OCI-LY7 (cell line): ENCODE data around the gene KRT86. TPM values are rescaled to one million over a fixed set of nuclear protein-coding genes. Genes with fewer than 3 reads are reported as not detected.

Source experiments
- BruUV-seq: library from RNA; stranded (reverse); fragments of 400-500 nt; replicated peaks from 2 replicates; lab custom pipeline; 2021; lab: Mats Ljungman, UMichigan
- CTCF ChIA-PET: fragments of 300-600 bp; sonication (Branson Sonifier 250); formaldehyde crosslinking; loops from one replicate; lab custom pipeline; 2022; ENCODE audit warnings: antibody characterized with exemption; ENCODE audit not compliant: unreplicated experiment; lab: Charles Lee
- POLR2A ChIA-PET: fragments of 300-600 bp; sonication (Branson Sonifier 250); formaldehyde crosslinking; loops from one replicate; lab custom pipeline; 2022; ENCODE audit warnings: antibody characterized with exemption; lab: Charles Lee
- DNase-seq: peaks from one replicate; pipeline ENCODE4 v3.0.0-alpha.2; 2015; ENCODE audit warnings: low spot score
- H2AFZ ChIP-seq: fragments of 200-600 bp; sonication (generic), shearing (Covaris generic); 2 replicates; pipeline ENCODE4 v1.6.1; 2014; ENCODE audit warnings: mild to moderate bottlenecking, antibody characterized with exemption, low read length, moderate library complexity
- H3K27ac ChIP-seq: fragments of 200-600 bp; sonication (generic); 2 replicates; pipeline ENCODE4 v1.5.1; 2014; ENCODE audit warnings: mixed run types, low read depth, mild to moderate bottlenecking, moderate library complexity, low read length, inconsistent platforms; ENCODE audit not compliant: poor library complexity, severe bottlenecking
- H3K36me3 ChIP-seq: fragments of 200-600 bp; sonication (generic); 2 replicates; pipeline ENCODE4 v1.6.1; 2014; ENCODE audit warnings: mild to moderate bottlenecking, antibody characterized with exemption, low read length, moderate library complexity, mixed read lengths; ENCODE audit not compliant: insufficient read depth
- H3K4me1 ChIP-seq: fragments of 200-600 bp; sonication (generic); 2 replicates; pipeline ENCODE4 v1.5.1; 2014; ENCODE audit warnings: mild to moderate bottlenecking, low read length; ENCODE audit not compliant: insufficient read depth, poor library complexity, severe bottlenecking
- H3K4me2 ChIP-seq: fragments of 200-600 bp; sonication (generic); 2 replicates; pipeline ENCODE4 v1.6.1; 2014; ENCODE audit warnings: mild to moderate bottlenecking, low read length
- H3K4me3 ChIP-seq: fragments of 200-600 bp; sonication (generic); 2 replicates; pipeline ENCODE4 v1.5.1; 2014; ENCODE audit warnings: mild to moderate bottlenecking, low read depth, low read length; ENCODE audit not compliant: poor library complexity, severe bottlenecking
- H3K79me2 ChIP-seq: fragments of 200-600 bp; sonication (generic); 2 replicates; pipeline ENCODE4 v1.6.1; 2016; ENCODE audit warnings: low read depth, mild to moderate bottlenecking, low read length, moderate library complexity, mixed read lengths; ENCODE audit not compliant: insufficient read depth
- H3K9me2 ChIP-seq: fragments of 200-600 bp; sonication (generic); 2 replicates; pipeline ENCODE4 v1.6.1; 2016; ENCODE audit warnings: mild to moderate bottlenecking, low read length, mixed read lengths; ENCODE audit not compliant: insufficient read depth
- H3K9me3 ChIP-seq: fragments of 200-600 bp; sonication (generic); 2 replicates; pipeline ENCODE4 v1.6.1; 2014; ENCODE audit warnings: mild to moderate bottlenecking, mixed run types, low read length, mixed read lengths
- H4K20me1 ChIP-seq: fragments of 200-600 bp; sonication (generic); 2 replicates; pipeline ENCODE4 v1.6.1; 2014; ENCODE audit warnings: mild to moderate bottlenecking, antibody characterized with exemption, low read length, moderate library complexity, mixed read lengths; ENCODE audit not compliant: insufficient read depth
- CTCF ChIP-seq: fragments of 200-600 bp; sonication (generic); conservative IDR thresholded peaks from 2 replicates; pipeline ENCODE4 v1.5.1; 2014; ENCODE audit warnings: mild to moderate bottlenecking, antibody characterized with exemption, low read length, moderate library complexity, mixed read lengths
- EZH2phosphoT487 ChIP-seq: fragments of 200-600 bp; sonication (generic); IDR thresholded peaks from 2 replicates; pipeline ENCODE4 v1.6.1; 2018; ENCODE audit warnings: low read depth, borderline replicate concordance, mild to moderate bottlenecking, mixed run types, antibody characterized with exemption, low read length, moderate library complexity, mixed read lengths
- intact Hi-C: fragments of 100-400 bp; cut with micrococcal nuclease; formaldehyde crosslinking; loops from one replicate; pipeline ENCODE4 v1.10.0; 2022; ENCODE audit not compliant: unreplicated experiment
- total RNA-seq, 2 experiments: library from RNA; depleted of rRNA in 1 of 2; stranded (reverse); fragments of >200 nt in 1 of 2; shearing (Covaris generic) in 1 of 2; gene quantifications; 2 replicates each; pipeline ENCODE4 v1.2.3, GENCODE V29; 2014 to 2022

The KRT86 gene
- total RNA-seq, 2 experiments from 2014 or later, result not detected

- Histone ChIP-seq H3K9me2 (no peaks in the 10 kb centered on the region), H3K4me1 (no peaks in the 10 kb centered on the region), H3K36me3 (no peaks in the 10 kb centered on the region), H4K20me1 (no peaks in the 10 kb centered on the region), H2AFZ (no peak overlapping the region), H3K4me3 (no peak overlapping the region), H3K4me2 (no peak overlapping the region), H3K27ac (no peak overlapping the region), H3K9me3 (no peaks in the 10 kb centered on the region), H3K79me2 (no peaks in the 10 kb centered on the region)
- ChIA-PET CTCF (interaction anchor here (1.1 kb wide), 1 partner anchor 70 kb away, joined by 3 read pairs; no protein-coding TSS in a partner anchor), POLR2A (no interaction called here)
- no TSS peak for BruUV-seq
- intact Hi-C loops, result no loop called here
- no peak for TF ChIP-seq EZH2phosphoT487
- no peak for TF ChIP-seq CTCF
- no peak for DNase-seq
Observed at GRCh38 chr12:52226446-52226845, 48.0 kb upstream of the KRT86 start.

DNA sequence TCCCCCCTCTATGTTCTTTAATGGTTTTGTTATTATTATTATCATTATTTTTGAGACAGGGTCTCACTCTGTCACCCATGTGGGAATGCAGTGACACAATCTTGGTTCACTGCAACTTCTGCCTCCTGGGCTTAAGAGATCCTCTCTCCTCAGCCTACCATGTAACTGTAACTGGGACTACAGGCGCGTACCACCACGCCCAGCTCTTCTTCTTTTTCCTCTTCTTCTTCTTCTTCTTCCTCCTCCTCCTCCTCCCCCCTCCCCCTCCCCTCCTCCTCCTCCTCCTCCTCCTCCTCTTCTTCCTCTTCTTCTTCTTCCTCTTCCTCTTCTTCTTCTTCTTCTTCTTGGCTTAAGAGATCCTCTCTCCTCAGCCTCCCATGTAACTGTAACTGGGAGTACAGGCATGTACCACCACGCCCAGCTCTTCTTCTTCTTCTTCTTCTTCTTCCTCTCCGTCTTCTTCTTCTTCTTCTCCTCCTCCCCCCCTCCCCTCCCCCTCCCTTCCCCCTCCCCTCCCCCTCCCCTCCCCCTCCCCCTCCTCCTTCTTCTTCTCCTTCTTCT lies 46.8 kb upstream of the KRT86 start:
- H4K20me1 ChIP-seq, result no peaks in the 10 kb centered on the region
- no peak for DNase-seq
- H2AFZ ChIP-seq, result no peak overlapping the region
- H3K4me1 ChIP-seq, result no peaks in the 10 kb centered on the region
- no TSS peak for BruUV-seq
- H3K36me3 ChIP-seq, result no peaks in the 10 kb centered on the region
- no peak overlapping the region for H3K4me3 ChIP-seq
- no peak overlapping the region for H3K4me2 ChIP-seq
- no peak overlapping the region for H3K27ac ChIP-seq
- POLR2A ChIA-PET, result no interaction called here
- H3K79me2 ChIP-seq, result no peaks in the 10 kb centered on the region
- H3K9me2 ChIP-seq, result no peaks in the 10 kb centered on the region
- CTCF ChIA-PET, result interaction anchor here (0.6 kb wide), 1 partner anchor 99 kb away, joined by 3 read pairs; no protein-coding TSS in a partner anchor
- TF ChIP-seq EZH2phosphoT487 (no peak), CTCF (no peak)
- intact Hi-C loops, result no loop called here
- H3K9me3 ChIP-seq, result no peaks in the 10 kb centered on the region

- Histone ChIP-seq H3K9me3 (no peaks in the 10 kb centered on the region), H3K79me2 (no peaks in the 10 kb centered on the region), H3K4me1 (no peaks in the 10 kb centered on the region), H3K27ac (no peak overlapping the region), H3K36me3 (no peaks in the 10 kb centered on the region), H2AFZ (no peak overlapping the region), H3K4me3 (no peak overlapping the region), H3K9me2 (no peaks in the 10 kb centered on the region), H4K20me1 (no peaks in the 10 kb centered on the region), H3K4me2 (no peak overlapping the region)
- intact Hi-C loops, result no loop called here
- no TSS peak for BruUV-seq
- ChIA-PET POLR2A (no interaction called here), CTCF (no interaction called here)
- no peak for DNase-seq
- no peak for TF ChIP-seq CTCF
- no peak for TF ChIP-seq EZH2phosphoT487
Observed at GRCh38 chr12:52228366-52228765, 46.1 kb upstream of the KRT86 start.
